ENCODE data around the gene COL26A1.
A peak's percentile ranks its signal among the peaks of the same experiment; 100 is the strongest.
"Not testable (repeated sequence)": the region's sequence is repeated elsewhere in the genome, so short reads cannot be mapped to it uniquely, and the experiment has no call there.

Gene COL26A1

DNA sequence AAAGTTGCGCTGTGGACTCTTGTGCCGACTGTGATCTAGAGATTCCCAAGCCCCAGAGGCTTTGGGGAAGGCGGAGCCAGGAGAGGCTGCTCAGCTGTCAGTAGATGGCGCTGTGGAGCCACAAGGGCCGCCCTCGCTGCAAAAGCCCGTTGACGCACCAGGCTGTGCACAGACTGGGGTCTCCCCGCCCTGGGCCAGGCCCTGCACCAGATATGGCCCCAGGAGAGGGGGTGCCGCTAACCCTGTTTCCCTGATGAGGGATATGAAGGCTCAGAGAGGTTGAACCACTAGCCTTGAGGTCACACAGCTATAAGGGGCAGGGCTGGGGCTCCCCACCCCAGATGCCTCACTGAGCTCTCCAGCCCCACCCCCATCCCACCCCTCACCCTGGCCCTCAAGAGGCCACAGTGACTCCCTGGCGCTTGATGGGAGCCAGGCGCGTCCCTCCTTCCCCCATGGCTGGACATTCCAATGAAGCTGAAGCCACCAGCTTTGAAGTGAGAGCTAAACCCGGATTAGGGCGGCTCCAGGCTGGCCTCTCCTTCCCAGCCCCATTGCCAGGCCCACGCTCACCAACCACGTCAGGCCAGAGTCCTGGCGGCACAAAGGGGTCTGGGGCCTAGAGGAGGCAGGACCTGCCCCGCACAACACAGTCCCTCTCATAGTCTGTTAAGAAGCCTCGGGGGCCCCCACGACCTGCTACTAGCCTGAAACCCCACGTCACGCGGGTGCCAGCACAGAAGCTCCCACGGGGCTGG lies 240.0 kb downstream of the COL26A1 start:
- DNase-seq: peak; percentile 68

DNA sequence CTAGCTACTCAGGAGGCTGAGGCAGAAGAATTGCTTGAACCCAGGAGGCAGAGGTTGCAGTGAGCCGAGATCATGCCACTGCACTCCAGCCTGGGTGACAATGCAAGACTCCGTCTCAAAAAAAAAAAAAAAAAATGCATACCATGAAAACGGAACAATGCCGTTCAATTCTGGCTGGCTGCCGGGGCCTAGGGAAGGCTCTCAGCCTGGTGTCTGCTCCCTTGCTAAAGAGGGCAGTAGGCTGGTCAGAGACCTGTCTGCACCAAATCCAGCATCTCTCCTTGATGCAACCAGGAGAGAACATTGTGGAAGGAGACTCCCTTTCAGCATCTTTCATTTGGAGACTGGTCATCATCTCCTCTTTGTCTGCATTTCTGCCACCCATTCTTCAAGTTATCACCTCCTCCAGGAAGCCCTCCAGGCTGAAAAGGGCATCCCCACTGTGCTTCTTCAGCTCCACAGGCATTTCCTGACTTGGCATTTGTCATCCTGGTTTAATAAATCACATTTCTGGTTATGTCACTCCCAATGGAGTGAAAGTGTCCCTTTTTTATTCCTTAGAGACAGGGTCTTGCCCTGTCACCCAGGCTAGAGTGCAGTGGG lies 241.8 kb downstream of the COL26A1 start:
- no peak for DNase-seq

DNA sequence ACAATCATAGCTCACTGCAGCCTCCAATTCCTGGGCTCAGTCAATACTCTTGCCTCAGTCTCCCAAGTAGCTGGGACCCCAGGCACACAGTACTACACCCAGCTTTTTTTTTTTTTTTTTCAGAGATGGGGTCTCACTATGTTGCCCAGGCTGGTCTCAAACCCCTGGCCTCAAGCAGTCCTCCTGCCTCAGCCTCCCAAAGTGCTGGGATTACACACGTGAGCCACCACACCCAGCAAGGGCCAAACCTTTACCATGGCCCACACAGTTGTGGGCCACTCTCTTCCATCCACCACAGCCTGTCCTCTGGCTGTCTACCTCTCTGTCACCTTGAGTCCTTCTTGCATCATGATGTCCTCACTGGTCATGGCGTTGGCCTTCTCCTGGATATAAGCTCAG lies 242.3 kb downstream of the COL26A1 start:
- not testable (repeated sequence) for DNase-seq

DNA sequence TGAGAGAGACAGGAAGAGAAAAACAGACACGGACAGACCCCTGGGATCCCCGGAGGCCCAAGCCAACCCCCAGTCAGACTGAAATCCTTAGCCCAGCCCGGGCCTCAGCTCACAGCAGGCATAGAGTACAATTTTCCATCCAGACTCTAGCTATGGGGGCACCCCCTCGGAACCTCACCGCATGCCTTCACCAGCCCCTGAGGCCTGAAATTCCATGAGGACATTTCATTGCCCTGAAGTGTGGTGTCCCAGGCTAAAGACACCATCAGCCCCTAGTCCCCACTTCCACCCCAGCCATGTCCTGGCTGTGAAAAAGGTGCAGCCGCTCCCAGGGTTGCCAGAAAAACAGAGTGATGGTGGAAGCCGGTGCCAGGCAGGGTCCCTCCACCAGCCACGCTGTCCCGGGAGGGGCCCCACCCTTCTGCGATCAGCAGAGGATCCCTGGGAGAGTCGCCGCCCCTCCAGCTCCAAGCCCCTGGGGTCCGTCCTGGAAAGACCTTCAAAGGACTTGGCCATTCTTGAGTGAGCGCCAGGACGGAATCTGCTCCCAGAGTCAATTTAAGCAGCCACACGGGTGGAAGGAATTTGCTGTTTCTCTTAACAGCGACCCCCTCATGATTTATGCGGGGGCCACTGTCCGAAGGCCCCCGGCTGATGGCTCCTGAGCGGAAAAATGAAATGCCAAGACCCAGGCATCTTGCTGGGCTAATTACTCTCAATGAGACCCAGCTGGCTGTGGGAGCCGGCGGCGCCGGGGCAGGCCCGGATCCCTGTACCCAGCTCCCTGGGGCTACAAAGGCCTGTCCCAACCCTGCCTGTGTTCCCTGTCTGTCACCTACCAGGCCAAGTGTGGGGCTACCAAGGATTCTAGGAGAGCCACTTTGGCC lies 243.2 kb downstream of the COL26A1 start:
- no peak for DNase-seq

DNA sequence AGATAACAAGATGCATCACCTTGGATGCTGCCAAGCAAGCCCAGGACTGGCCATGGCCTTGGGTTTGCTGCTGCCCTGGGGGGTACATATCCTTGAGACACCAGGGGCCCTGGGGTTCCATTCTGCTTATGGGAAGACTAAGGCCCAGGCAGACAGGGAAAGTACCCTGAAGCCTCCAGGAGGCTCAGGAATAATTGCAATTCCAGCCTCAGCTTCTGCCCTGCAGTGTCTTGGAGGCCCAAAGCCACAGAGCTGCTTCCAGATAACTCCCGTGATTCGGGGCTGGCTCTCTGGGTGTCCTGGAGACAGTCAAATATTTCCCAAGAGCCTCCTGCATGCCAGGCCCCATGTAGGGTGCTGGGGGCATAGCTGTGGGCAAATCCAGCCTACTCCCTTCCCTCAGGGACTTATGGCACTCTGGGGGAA lies 243.8 kb downstream of the COL26A1 start:
- no peak for DNase-seq

All from inflammatory macrophage treated with lipopolysaccharide for 4 hours (primary cell).